Neuron (in vitro differentiated cells): ENCODE results near the gene GSDMA.

Source experiments
- H2AFZ ChIP-seq: one replicate; pipeline ENCODE4 v1.6.1; 2013; ENCODE audit warnings: low read depth, mild to moderate bottlenecking, inconsistent platforms, low read length, moderate library complexity
- H3K27me3 ChIP-seq: one replicate; pipeline ENCODE4 v1.6.1; 2013; ENCODE audit warnings: low read length; ENCODE audit not compliant: insufficient read depth
- H3K36me3 ChIP-seq: one replicate; pipeline ENCODE4 v1.6.1; 2013; ENCODE audit warnings: low read length; ENCODE audit not compliant: insufficient read depth
- H3K4me1 ChIP-seq: one replicate; pipeline ENCODE4 v1.6.1; 2013; ENCODE audit warnings: low read length; ENCODE audit not compliant: insufficient read depth
- H3K4me3 ChIP-seq: 2 replicates; pipeline ENCODE4 v1.5.1; 2013; ENCODE audit warnings: mild to moderate bottlenecking, low read length, moderate library complexity
- H3K9me3 ChIP-seq: one replicate; pipeline ENCODE4 v1.6.1; 2013; ENCODE audit warnings: low read length

Gene GSDMA

GRCh38 chr17:40017422-40018080 lies 54.7 kb downstream of the GSDMA start:
- H3K27me3 ChIP-seq: no peaks in the 10 kb centered on the region
- H3K9me3 ChIP-seq: no peaks in the 10 kb centered on the region
- no peak overlapping the region for H2AFZ ChIP-seq
- H3K4me3 ChIP-seq: no peak overlapping the region
- peaks cover 5% of the 10 kb centered on the region for H3K4me1 ChIP-seq
- peaks cover 34% of the 10 kb centered on the region for H3K36me3 ChIP-seq

- H3K36me3 ChIP-seq: peaks cover 41% of the 10 kb centered on the region
- H2AFZ ChIP-seq: no peak overlapping the region
- H3K4me1 ChIP-seq: peaks cover 5% of the 10 kb centered on the region
- H3K9me3 ChIP-seq: no peaks in the 10 kb centered on the region
- no peaks in the 10 kb centered on the region for H3K27me3 ChIP-seq
- no peak overlapping the region for H3K4me3 ChIP-seq
Observed at GRCh38 chr17:40018211-40019121, 55.7 kb downstream of the GSDMA start.

GRCh38 chr17:40019140-40019991 lies 56.6 kb downstream of the GSDMA start:
- H3K4me1 ChIP-seq: peaks cover 5% of the 10 kb centered on the region
- no peak overlapping the region for H2AFZ ChIP-seq
- peaks cover 41% of the 10 kb centered on the region for H3K36me3 ChIP-seq
- H3K9me3 ChIP-seq: no peaks in the 10 kb centered on the region
- no peaks in the 10 kb centered on the region for H3K27me3 ChIP-seq
- H3K4me3 ChIP-seq: no peak overlapping the region

GRCh38 chr17:40020146-40020545 lies 57.3 kb downstream of the GSDMA start:
- H3K36me3 ChIP-seq: peaks cover 45% of the 10 kb centered on the region
- peaks cover under 1% of the 10 kb centered on the region for H3K4me1 ChIP-seq
- H3K27me3 ChIP-seq: no peaks in the 10 kb centered on the region
- H3K9me3 ChIP-seq: no peaks in the 10 kb centered on the region
- H2AFZ ChIP-seq: no peak overlapping the region
- no peak overlapping the region for H3K4me3 ChIP-seq

GRCh38 chr17:40021451-40021971 lies 58.7 kb downstream of the GSDMA start:
- H3K4me3 ChIP-seq: no peak overlapping the region
- H3K27me3 ChIP-seq: no peaks in the 10 kb centered on the region
- H3K36me3 ChIP-seq: peaks cover 59% of the 10 kb centered on the region
- H2AFZ ChIP-seq: no peak overlapping the region
- no peaks in the 10 kb centered on the region for H3K9me3 ChIP-seq
- H3K4me1 ChIP-seq: no peaks in the 10 kb centered on the region

- Histone ChIP-seq H2AFZ (no peak overlapping the region), H3K27me3 (no peaks in the 10 kb centered on the region), H3K36me3 (peaks cover 63% of the 10 kb centered on the region), H3K4me1 (no peaks in the 10 kb centered on the region), H3K4me3 (no peak overlapping the region), H3K9me3 (no peaks in the 10 kb centered on the region)
Observed at GRCh38 chr17:40022497-40022896, 59.7 kb downstream of the GSDMA start.

- H3K4me1 ChIP-seq: no peaks in the 10 kb centered on the region
- H2AFZ ChIP-seq: no peak overlapping the region
- H3K27me3 ChIP-seq: no peaks in the 10 kb centered on the region
- no peaks in the 10 kb centered on the region for H3K9me3 ChIP-seq
- H3K4me3 ChIP-seq: no peak overlapping the region
- H3K36me3 ChIP-seq: peaks cover 63% of the 10 kb centered on the region
Observed at GRCh38 chr17:40022961-40023541, 60.2 kb downstream of the GSDMA start.

GRCh38 chr17:40023590-40024292 lies 60.9 kb downstream of the GSDMA start:
- no peak overlapping the region for H3K4me3 ChIP-seq
- H3K36me3 ChIP-seq: peaks cover 66% of the 10 kb centered on the region
- H3K27me3 ChIP-seq: no peaks in the 10 kb centered on the region
- H3K9me3 ChIP-seq: no peaks in the 10 kb centered on the region
- no peaks in the 10 kb centered on the region for H3K4me1 ChIP-seq
- H2AFZ ChIP-seq: no peak overlapping the region

GRCh38 chr17:40024901-40025300 lies 62.1 kb downstream of the GSDMA start:
- H3K27me3 ChIP-seq: no peaks in the 10 kb centered on the region
- H3K36me3 ChIP-seq: peaks cover 71% of the 10 kb centered on the region
- no peak overlapping the region for H3K4me3 ChIP-seq
- H3K9me3 ChIP-seq: no peaks in the 10 kb centered on the region
- H3K4me1 ChIP-seq: no peaks in the 10 kb centered on the region
- no peak overlapping the region for H2AFZ ChIP-seq

- H3K36me3 ChIP-seq: peaks cover 70% of the 10 kb centered on the region
- no peaks in the 10 kb centered on the region for H3K27me3 ChIP-seq
- no peak overlapping the region for H2AFZ ChIP-seq
- no peak overlapping the region for H3K4me3 ChIP-seq
- no peaks in the 10 kb centered on the region for H3K9me3 ChIP-seq
- H3K4me1 ChIP-seq: no peaks in the 10 kb centered on the region
Observed at GRCh38 chr17:40025559-40025958, 62.8 kb downstream of the GSDMA start.

- Histone ChIP-seq H3K27me3 (no peaks in the 10 kb centered on the region), H3K9me3 (no peaks in the 10 kb centered on the region), H3K36me3 (peaks cover 71% of the 10 kb centered on the region), H2AFZ (no peak overlapping the region), H3K4me3 (no peak overlapping the region), H3K4me1 (no peaks in the 10 kb centered on the region)
Observed at GRCh38 chr17:40025991-40026815, 63.4 kb downstream of the GSDMA start.
